Erythroblast (primary cell): ENCODE data around the gene IP6K1.

Experiments used
- GATA1 ChIP-seq: IDR thresholded peaks from 2 replicates; pipeline ENCODE4 v1.6.1; 2011; ENCODE audit warnings: low read depth, mild to moderate bottlenecking, control low read depth, low read length, moderate library complexity
- POLR2A ChIP-seq: IDR thresholded peaks from 2 replicates; pipeline ENCODE4 v1.6.1; 2011; ENCODE audit warnings: mild to moderate bottlenecking, low read length

- TF ChIP-seq POLR2A (no peak), GATA1 (no peak)
These were observed 27.1 kb downstream of the IP6K1 start for GRCh38 chr3:49759226-49759625.
